DLD1 (cell line): Measurements from ENCODE around the gene SMARCA2.

Source experiments
- in situ Hi-C: cut with HindIII; loops from 2 replicates; pipeline ENCODE4 v1.10.0; 2017; ENCODE audit warnings: low sequenced_read_pairs

The SMARCA2 gene

DNA sequence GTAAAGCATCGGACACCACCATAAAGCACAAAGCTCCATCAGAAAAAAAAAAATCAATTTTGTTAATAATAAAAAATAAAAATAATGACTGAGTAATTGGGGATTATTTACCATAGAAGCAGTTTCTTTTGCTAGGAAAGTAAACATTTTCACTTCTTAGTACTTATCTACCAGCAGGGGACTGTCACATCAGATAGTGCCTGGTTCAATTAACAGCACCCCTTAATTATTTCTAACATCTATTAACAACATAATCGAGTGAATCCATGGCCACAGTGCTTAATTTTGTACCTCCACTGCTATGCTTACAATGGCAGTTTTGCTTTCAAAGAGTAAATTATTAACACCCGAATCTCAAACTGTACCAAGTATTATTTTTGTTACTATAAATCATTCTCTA, 221.7 kb downstream of the SMARCA2 start:
- in situ Hi-C loops: no loop called here

DNA sequence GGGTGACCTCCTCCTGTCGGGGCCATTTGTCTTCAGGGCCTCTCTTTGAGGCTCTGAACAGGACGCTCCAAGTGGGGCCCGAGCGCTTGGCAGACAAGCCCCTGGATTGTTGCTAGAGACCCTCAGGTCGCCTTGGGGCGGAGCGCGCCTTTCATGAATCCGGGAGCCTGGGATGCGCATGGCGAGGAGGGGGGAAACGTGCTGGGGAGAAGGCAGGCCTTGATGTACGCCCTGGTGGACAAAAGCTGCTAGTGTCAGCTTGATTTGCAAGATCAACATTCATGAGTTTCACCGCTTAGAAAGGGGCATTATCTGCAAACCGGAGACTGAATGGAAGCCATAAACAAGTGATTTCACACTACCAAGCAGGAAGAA, 226.3 kb downstream of the SMARCA2 start:
- in situ Hi-C loops: no loop called here

DNA sequence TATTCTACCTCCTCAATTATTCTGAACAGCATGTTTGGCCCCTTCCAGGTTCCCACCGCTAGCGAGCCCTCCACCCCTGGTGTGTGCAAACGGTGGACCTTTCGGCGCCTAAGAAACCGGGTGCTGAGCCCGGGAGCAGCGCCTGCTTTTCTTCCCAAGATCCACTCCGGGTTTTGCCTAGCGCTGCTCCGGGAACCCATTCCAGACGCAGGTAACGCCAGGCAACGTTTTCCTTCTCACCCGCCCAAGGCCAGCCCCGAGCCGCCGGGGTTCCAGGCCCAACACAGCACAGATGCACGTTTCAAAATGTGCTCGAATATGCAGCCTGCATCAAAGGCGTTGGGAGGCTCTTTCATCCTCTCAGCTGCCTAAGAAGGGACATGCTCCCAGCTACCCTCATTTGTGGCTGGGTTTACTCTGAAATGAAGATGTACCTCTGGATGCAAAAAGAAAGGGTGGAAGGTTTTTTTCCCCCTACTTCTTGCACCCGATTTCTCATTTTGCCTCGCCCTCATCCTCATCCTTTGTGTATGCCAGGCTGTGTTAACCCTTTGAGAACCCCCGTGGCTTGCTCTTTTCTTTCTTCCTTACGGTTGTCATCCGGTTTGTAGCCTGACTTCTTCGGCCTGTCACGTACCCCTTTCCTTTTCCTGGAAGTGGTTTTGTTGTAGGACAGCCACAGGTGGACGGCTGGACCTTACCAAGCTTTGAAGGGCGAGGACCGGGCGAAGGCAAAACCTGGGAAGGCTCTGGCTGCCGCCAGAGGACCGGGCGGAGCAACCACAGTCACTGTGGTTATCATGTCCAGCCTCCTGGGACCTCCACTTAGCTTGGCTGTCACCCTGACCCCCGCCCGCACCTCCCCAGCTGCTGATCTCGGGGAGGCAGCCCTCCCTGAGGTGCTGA, 226.9 kb downstream of the SMARCA2 start:
- in situ Hi-C loops: no loop called here

DNA sequence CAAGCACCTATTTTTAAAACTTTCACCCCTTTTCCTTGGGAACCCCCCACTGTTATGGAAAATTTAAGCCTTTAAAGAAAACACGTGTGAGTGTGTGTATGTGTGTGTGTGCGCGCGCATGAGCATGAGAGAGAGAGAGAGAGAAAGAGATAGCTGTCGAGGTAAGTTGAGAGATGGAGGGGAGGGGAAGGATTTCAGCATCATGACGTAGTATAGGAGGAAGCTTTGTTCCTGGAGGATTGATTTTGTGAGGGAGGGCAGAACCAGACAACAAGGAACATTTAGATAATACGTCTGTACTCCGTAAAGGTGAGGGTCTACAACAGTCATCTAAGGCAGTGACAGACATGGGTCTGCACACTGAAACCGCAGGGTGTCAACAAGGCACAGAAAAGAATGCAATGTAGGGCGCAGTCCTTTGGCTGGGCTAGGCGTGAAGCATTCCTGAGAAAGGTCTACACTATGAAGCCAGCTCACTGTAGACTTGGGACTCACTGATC, 227.7 kb downstream of the SMARCA2 start:
- in situ Hi-C loops: no loop called here
